WTC11 (cell line): Measurements from ENCODE around the gene C1QTNF9B. TPM values are rescaled to one million over a fixed set of nuclear protein-coding genes. Genes with fewer than 3 reads are reported as not detected.

Experiments used
- ATAC-seq: fragments of 200-7000 bp; cut with Tn5 transposase; 2 replicates; pipeline ENCODE4 v1.10.0; 2021; ENCODE audit warnings: mild to moderate bottlenecking, moderate library complexity
- CTCF ChIA-PET: fragments of 300-600 bp; sonication (Branson Sonifier 250); formaldehyde crosslinking; loops from one replicate; lab custom pipeline; 2021; ENCODE audit warnings: antibody characterized with exemption; lab: Charles Lee
- POLR2A ChIA-PET: fragments of 350-600 bp; sonication (Branson Sonifier 250); formaldehyde crosslinking; loops from one replicate; lab custom pipeline; 2021; ENCODE audit warnings: antibody characterized with exemption; lab: Charles Lee
- DNase-seq: peaks from one replicate; pipeline ENCODE4 v3.0.0; 2021; ENCODE audit warnings: low spot score
- H3K27ac Mint-ChIP-seq: 2 replicates; pipeline ENCODE4 v1.8.0; 2021; ENCODE audit warnings: mixed read lengths
- H3K27me3 Mint-ChIP-seq: 2 replicates; pipeline ENCODE4 v1.8.0; 2021; ENCODE audit warnings: low read depth, mild to moderate bottlenecking, moderate library complexity, mixed read lengths
- H3K36me3 Mint-ChIP-seq: 2 replicates; pipeline ENCODE4 v1.8.0; 2021; ENCODE audit warnings: mixed read lengths
- H3K4me1 Mint-ChIP-seq: 2 replicates; pipeline ENCODE4 v1.8.0; 2022; ENCODE audit warnings: mixed read lengths
- H3K4me3 Mint-ChIP-seq: 2 replicates; pipeline ENCODE4 v1.8.0; 2021; ENCODE audit warnings: mild to moderate bottlenecking, moderate library complexity, mixed read lengths
- H3K9me3 Mint-ChIP-seq: 2 replicates; pipeline ENCODE4 v1.8.0; 2021; ENCODE audit warnings: mixed read lengths
- ATF6 ChIP-seq: sonication (generic); formaldehyde crosslinking; IDR thresholded peaks from 2 replicates; pipeline ENCODE4 v1.8.1; 2023; ENCODE audit warnings: mild to moderate bottlenecking, missing genetic modification reagents
- CBFB ChIP-seq: sonication (generic); formaldehyde crosslinking; IDR thresholded peaks from 2 replicates; pipeline ENCODE4 v1.8.1; 2022; ENCODE audit warnings: mild to moderate bottlenecking, low read depth, missing genetic modification reagents
- CREB1 ChIP-seq: sonication (generic); formaldehyde crosslinking; IDR thresholded peaks from 2 replicates; pipeline ENCODE4 v1.8.0; 2023; ENCODE audit warnings: mild to moderate bottlenecking, missing genetic modification reagents
- CREM ChIP-seq: sonication (generic); formaldehyde crosslinking; IDR thresholded peaks from 2 replicates; pipeline ENCODE4 v1.8.1; 2022; ENCODE audit warnings: mild to moderate bottlenecking, missing genetic modification reagents, moderate library complexity
- ESRRA ChIP-seq: sonication (generic); formaldehyde crosslinking; IDR thresholded peaks from 2 replicates; pipeline ENCODE4 v1.8.1; 2022; ENCODE audit warnings: mild to moderate bottlenecking, missing genetic modification reagents, borderline replicate concordance
- FOXJ3 ChIP-seq: sonication (generic); formaldehyde crosslinking; IDR thresholded peaks from 2 replicates; pipeline ENCODE4 v1.9.0; 2021; ENCODE audit warnings: missing genetic modification reagents, mild to moderate bottlenecking, borderline replicate concordance
- IRF2 ChIP-seq: sonication (generic); formaldehyde crosslinking; IDR thresholded peaks from 2 replicates; pipeline ENCODE4 v1.8.0; 2022; ENCODE audit warnings: low read depth, missing genetic modification reagents, borderline replicate concordance
- JAZF1 ChIP-seq: fragments of 250-450 bp; sonication (Bioruptor Pico); IDR thresholded peaks from 2 replicates; pipeline ENCODE4 v1.9.0; 2021; ENCODE audit warnings: moderate library complexity, mild to moderate bottlenecking, inconsistent platforms
- MAX ChIP-seq: sonication (generic); formaldehyde crosslinking; IDR thresholded peaks from 2 replicates; pipeline ENCODE4 v1.8.0; 2022; ENCODE audit warnings: mild to moderate bottlenecking, missing genetic modification reagents
- MXD4 ChIP-seq: fragments of 250-450 bp; sonication (Bioruptor Pico); IDR thresholded peaks from 2 replicates; pipeline ENCODE4 v1.8.0; 2021; ENCODE audit warnings: mild to moderate bottlenecking, moderate library complexity, borderline replicate concordance
- MYBL2 ChIP-seq: sonication (generic); formaldehyde crosslinking; IDR thresholded peaks from 2 replicates; pipeline ENCODE4 v1.8.1; 2023; ENCODE audit warnings: mild to moderate bottlenecking, moderate library complexity, missing genetic modification reagents
- NFATC4 ChIP-seq: fragments of 250-450 bp; sonication (Bioruptor Pico); IDR thresholded peaks from 2 replicates; pipeline ENCODE4 v1.9.0; 2021; ENCODE audit warnings: mild to moderate bottlenecking
- NR3C1 ChIP-seq: sonication (generic); formaldehyde crosslinking; conservative IDR thresholded peaks from 2 replicates; pipeline ENCODE4 v1.8.1; 2023; ENCODE audit warnings: low read depth, mild to moderate bottlenecking, missing genetic modification reagents
- OVOL2 ChIP-seq: fragments of 250-450 bp; sonication (Bioruptor Pico); IDR thresholded peaks from 2 replicates; pipeline ENCODE4 v1.9.0; 2021; ENCODE audit warnings: mild to moderate bottlenecking, borderline replicate concordance
- RELA ChIP-seq: sonication (generic); formaldehyde crosslinking; IDR thresholded peaks from 2 replicates; pipeline ENCODE4 v1.8.1; 2022; ENCODE audit warnings: missing genetic modification reagents, mild to moderate bottlenecking, borderline replicate concordance
- RORB ChIP-seq: fragments of 250-450 bp; sonication (Bioruptor Pico); IDR thresholded peaks from 2 replicates; pipeline ENCODE4 v1.9.0; 2021; ENCODE audit warnings: mild to moderate bottlenecking
- STAT6 ChIP-seq: sonication (generic); formaldehyde crosslinking; conservative IDR thresholded peaks from 2 replicates; pipeline ENCODE4 v1.8.1; 2023; ENCODE audit warnings: mild to moderate bottlenecking, low read depth, missing genetic modification reagents, moderate library complexity
- TP53 ChIP-seq: sonication (generic); formaldehyde crosslinking; IDR thresholded peaks from 2 replicates; pipeline ENCODE4 v1.8.1; 2023; ENCODE audit warnings: mild to moderate bottlenecking, missing genetic modification reagents
- ZMAT4 ChIP-seq: fragments of 250-450 bp; sonication (Bioruptor Pico); IDR thresholded peaks from 2 replicates; pipeline ENCODE4 v1.9.0; 2021; ENCODE audit warnings: mild to moderate bottlenecking
- ZNF121 ChIP-seq: sonication (generic); formaldehyde crosslinking; IDR thresholded peaks from 2 replicates; pipeline ENCODE4 v1.8.0; 2023; ENCODE audit warnings: missing genetic modification reagents
- ZNF263 ChIP-seq: sonication (generic); formaldehyde crosslinking; IDR thresholded peaks from 2 replicates; pipeline ENCODE4 v1.8.1; 2022; ENCODE audit warnings: low read depth, mild to moderate bottlenecking, moderate library complexity, missing genetic modification reagents
- ZNF317 ChIP-seq: sonication (generic); formaldehyde crosslinking; IDR thresholded peaks from 2 replicates; pipeline ENCODE4 v1.8.1; 2023; ENCODE audit warnings: low read depth, mild to moderate bottlenecking, moderate library complexity, missing genetic modification reagents, borderline replicate concordance
- total RNA-seq: library from RNA; stranded (reverse); gene quantifications from 3 replicates; pipeline ENCODE4 v1.2.3, GENCODE V29; 2021
- TF ChIP-seq, protein P1 (sequence below): sonication (generic); formaldehyde crosslinking; IDR thresholded peaks from 2 replicates; pipeline ENCODE4 v1.8.0; 2022; ENCODE audit warnings: mild to moderate bottlenecking, missing genetic modification reagents
- TF ChIP-seq, protein P2 (sequence below): sonication (generic); formaldehyde crosslinking; IDR thresholded peaks from 2 replicates; pipeline ENCODE4 v1.8.0; 2022; ENCODE audit warnings: mild to moderate bottlenecking, missing genetic modification reagents

Gene C1QTNF9B
- total RNA-seq, 1 experiment from 2014 or later: 0.20 TPM

GRCh38 chr13:23861310-23861709 is 36.0 kb downstream of the C1QTNF9B start:
- no peak overlapping the region for H3K4me3 Mint-ChIP-seq
- H3K27ac Mint-ChIP-seq: no peak overlapping the region
- H3K27me3 Mint-ChIP-seq: no peaks in the 10 kb centered on the region
- ATAC-seq: no peak
- TF ChIP-seq TP53 (no peak), ZNF317 (CRISPR knock-in tag) (no peak), ZMAT4 (CRISPR knock-in tag) (no peak), NR3C1 (no peak), ATF6 (CRISPR knock-in tag) (no peak), RELA (CRISPR knock-in tag) (no peak), RORB (CRISPR knock-in tag) (no peak), IRF2 (CRISPR knock-in tag) (no peak), ZNF121 (CRISPR knock-in tag) (no peak), OVOL2 (CRISPR knock-in tag) (no peak), NFATC4 (CRISPR knock-in tag) (no peak), ESRRA (CRISPR knock-in tag) (no peak), MAX (CRISPR knock-in tag) (no peak)
- TF ChIP-seq, protein P1, sequence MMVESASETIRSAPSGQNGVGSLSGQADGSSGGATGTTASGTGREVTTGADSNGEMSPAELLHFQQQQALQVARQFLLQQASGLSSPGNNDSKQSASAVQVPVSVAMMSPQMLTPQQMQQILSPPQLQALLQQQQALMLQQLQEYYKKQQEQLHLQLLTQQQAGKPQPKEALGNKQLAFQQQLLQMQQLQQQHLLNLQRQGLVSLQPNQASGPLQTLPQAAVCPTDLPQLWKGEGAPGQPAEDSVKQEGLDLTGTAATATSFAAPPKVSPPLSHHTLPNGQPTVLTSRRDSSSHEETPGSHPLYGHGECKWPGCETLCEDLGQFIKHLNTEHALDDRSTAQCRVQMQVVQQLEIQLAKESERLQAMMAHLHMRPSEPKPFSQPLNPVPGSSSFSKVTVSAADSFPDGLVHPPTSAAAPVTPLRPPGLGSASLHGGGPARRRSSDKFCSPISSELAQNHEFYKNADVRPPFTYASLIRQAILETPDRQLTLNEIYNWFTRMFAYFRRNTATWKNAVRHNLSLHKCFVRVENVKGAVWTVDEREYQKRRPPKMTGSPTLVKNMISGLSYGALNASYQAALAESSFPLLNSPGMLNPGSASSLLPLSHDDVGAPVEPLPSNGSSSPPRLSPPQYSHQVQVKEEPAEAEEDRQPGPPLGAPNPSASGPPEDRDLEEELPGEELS (CRISPR knock-in tag): no peak
- ChIA-PET CTCF (interaction anchor here (2.0 kb wide), 1 partner anchor 119 kb away, joined by 5 read pairs; no protein-coding TSS in a partner anchor), POLR2A (no interaction called here)
- H3K4me1 Mint-ChIP-seq: peaks cover 4% of the 10 kb centered on the region
- H3K9me3 Mint-ChIP-seq: no peaks in the 10 kb centered on the region
- no peak for DNase-seq
- no peaks in the 10 kb centered on the region for H3K36me3 Mint-ChIP-seq

DNA sequence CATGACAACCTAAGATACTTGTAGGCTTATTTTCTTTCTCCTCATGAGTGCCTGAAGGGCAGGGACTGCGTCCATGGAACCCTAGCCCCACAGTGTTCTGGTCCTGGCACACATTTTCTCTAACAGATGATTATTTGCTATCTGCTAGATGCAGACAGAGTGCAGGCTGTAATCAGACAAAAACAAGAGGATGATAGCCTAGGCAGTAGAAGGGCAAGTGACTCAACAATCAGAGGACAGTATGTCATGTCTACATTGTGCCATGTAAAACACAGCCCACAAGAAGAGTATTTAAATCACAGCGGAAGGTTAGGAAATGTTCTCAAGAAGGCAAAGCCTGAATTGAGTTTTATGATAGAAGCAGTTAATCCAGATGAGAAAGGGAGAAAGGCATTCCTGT is 37.4 kb downstream of the C1QTNF9B start:
- Mint-ChIP-seq H3K9me3 (no peaks in the 10 kb centered on the region), H3K36me3 (no peaks in the 10 kb centered on the region), H3K27ac (no peak overlapping the region), H3K4me1 (peaks cover 8% of the 10 kb centered on the region), H3K27me3 (no peaks in the 10 kb centered on the region), H3K4me3 (no peak overlapping the region)
- TF ChIP-seq CREM (CRISPR knock-in tag) (no peak), CBFB (CRISPR knock-in tag) (no peak)
- DNase-seq (no peak), ATAC-seq (no peak)
- ChIA-PET CTCF (interaction anchor here (2.0 kb wide), 1 partner anchor 118 kb away, joined by 5 read pairs; no protein-coding TSS in a partner anchor), POLR2A (no interaction called here)

DNA sequence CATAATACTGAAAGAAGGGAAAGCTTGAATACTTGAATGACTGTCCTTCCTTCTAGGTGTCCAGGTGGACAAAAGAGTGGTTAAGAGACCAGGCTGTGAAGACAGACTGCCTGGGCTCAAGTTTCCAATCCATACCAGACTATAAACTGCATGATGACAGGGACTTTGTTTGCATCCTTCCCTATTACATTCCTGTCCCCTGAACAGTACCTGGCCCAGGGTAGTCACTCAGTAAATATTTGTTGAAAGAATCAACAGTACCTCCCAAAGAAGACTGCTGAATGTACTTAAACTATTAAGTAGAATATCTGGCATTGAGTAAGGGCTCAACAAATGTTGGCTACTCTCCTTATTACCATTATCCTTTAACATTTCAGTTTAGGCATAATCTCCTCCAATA is 37.8 kb downstream of the C1QTNF9B start:
- Mint-ChIP-seq H3K9me3 (no peaks in the 10 kb centered on the region), H3K4me3 (no peak overlapping the region), H3K4me1 (peaks cover 8% of the 10 kb centered on the region), H3K27ac (no peak overlapping the region), H3K36me3 (no peaks in the 10 kb centered on the region), H3K27me3 (no peaks in the 10 kb centered on the region)
- POLR2A ChIA-PET: no interaction called here
- ATAC-seq: no peak
- no peak for DNase-seq
- CTCF ChIA-PET: no interaction called here
- TF ChIP-seq FOXJ3 (CRISPR knock-in tag) (no peak), MXD4 (no peak), NFATC4 (CRISPR knock-in tag) (no peak), STAT6 (CRISPR knock-in tag) (no peak), ATF6 (CRISPR knock-in tag) (no peak), ZNF263 (CRISPR knock-in tag) (no peak), CREB1 (CRISPR knock-in tag) (no peak), MYBL2 (CRISPR knock-in tag) (no peak), JAZF1 (CRISPR knock-in tag) (no peak)
- TF ChIP-seq, protein P2, sequence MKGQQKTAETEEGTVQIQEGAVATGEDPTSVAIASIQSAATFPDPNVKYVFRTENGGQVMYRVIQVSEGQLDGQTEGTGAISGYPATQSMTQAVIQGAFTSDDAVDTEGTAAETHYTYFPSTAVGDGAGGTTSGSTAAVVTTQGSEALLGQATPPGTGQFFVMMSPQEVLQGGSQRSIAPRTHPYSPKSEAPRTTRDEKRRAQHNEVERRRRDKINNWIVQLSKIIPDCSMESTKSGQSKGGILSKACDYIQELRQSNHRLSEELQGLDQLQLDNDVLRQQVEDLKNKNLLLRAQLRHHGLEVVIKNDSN (CRISPR knock-in tag): no peak
